ENCODE measurements around the gene MACROD2.

Gene MACROD2

DNA sequence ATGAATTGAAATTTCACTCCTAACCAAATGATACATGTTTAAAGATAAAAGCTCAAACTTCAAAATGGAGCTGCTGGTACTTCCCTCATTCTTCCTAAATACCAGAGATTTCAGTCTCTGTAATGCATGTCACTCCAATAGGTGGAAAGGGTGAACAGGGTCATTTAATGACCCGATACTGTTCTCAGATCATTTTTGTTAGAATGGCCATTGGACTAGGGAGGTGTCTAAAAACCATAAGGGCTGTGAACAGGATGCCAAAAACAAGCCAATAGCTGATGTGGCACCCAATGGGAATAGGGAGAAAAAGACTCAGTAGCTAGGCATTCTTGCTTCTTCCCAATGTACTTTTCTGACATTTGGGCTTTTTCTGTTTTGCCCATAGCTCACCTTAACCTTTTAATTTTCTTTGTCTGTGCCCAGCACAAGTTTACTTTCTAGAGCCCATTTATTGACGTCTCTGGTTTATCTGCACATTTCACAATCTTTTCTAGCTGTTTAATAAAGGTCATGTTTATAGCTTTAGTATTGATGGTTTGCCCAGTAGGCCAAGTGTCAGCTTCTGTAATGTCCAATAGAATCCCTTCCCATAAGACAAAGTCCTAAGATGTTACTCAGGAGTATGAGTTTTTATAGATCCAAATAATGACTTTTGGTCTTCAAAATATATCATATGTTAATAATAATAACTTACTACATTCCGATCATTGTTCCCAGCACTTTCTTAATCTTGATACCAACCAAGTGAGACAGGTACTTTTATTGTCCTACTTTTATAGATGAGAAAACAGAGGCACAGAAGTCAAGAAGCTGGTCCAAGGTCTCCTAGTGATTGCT is 366.4 kb downstream of the MACROD2 start (continued):
- no peak for TF ChIP-seq ZNF518A (tag by site-specific recombination; conservative IDR thresholded peaks at IDR 0.05; ENCODE audit: low read depth)
- TF ChIP-seq HOXC10 (CRISPR knock-in tag; IDR thresholded peaks at IDR 0.05): no peak
- TF ChIP-seq, protein P1, sequence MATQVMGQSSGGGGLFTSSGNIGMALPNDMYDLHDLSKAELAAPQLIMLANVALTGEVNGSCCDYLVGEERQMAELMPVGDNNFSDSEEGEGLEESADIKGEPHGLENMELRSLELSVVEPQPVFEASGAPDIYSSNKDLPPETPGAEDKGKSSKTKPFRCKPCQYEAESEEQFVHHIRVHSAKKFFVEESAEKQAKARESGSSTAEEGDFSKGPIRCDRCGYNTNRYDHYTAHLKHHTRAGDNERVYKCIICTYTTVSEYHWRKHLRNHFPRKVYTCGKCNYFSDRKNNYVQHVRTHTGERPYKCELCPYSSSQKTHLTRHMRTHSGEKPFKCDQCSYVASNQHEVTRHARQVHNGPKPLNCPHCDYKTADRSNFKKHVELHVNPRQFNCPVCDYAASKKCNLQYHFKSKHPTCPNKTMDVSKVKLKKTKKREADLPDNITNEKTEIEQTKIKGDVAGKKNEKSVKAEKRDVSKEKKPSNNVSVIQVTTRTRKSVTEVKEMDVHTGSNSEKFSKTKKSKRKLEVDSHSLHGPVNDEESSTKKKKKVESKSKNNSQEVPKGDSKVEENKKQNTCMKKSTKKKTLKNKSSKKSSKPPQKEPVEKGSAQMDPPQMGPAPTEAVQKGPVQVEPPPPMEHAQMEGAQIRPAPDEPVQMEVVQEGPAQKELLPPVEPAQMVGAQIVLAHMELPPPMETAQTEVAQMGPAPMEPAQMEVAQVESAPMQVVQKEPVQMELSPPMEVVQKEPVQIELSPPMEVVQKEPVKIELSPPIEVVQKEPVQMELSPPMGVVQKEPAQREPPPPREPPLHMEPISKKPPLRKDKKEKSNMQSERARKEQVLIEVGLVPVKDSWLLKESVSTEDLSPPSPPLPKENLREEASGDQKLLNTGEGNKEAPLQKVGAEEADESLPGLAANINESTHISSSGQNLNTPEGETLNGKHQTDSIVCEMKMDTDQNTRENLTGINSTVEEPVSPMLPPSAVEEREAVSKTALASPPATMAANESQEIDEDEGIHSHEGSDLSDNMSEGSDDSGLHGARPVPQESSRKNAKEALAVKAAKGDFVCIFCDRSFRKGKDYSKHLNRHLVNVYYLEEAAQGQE (tag by site-specific recombination; IDR thresholded peaks at IDR 0.05): no peak
- TF ChIP-seq ZBTB21 (tag by site-specific recombination; IDR thresholded peaks at IDR 0.05): no peak
- TF ChIP-seq ZNF791 (tag by site-specific recombination; IDR thresholded peaks at IDR 0.05): no peak
- TF ChIP-seq ZNF561 (tag by site-specific recombination; IDR thresholded peaks at IDR 0.05; ENCODE audit: borderline replicate concordance): no peak
- TF ChIP-seq RBAK (tag by site-specific recombination; IDR thresholded peaks at IDR 0.05): no peak
- TF ChIP-seq ZNF350 (tag by site-specific recombination; IDR thresholded peaks at IDR 0.05): no peak

GRCh38 chr20:14374196-14374595 is 378.9 kb downstream of the MACROD2 start:
- Histone ChIP-seq H3K36me3 (ENCODE audit: control insufficient read depth in 2 of 2, insufficient read depth in 1 of 2, low read length in 2 of 2) (no peaks in the 10 kb centered on the region), H3K27ac (ENCODE audit: extremely low read depth, low read depth, low read length) (no peak overlapping the region), H3K9me3 (ENCODE audit: control insufficient read depth, insufficient read depth, low read depth, low read length) (no peaks in the 10 kb centered on the region), H3K4me3 (ENCODE audit: low read depth, low read length) (no peak overlapping the region), H3K4me1 (ENCODE audit: control insufficient read depth, insufficient read depth, low read length) (peaks cover 5% of the 10 kb centered on the region; the same call in 1 of the 2 replicates)
- CTCF ChIA-PET: no interaction called here
- POLR2A ChIA-PET: no interaction called here
- TF ChIP-seq ZNF112 (tag by site-specific recombination; IDR thresholded peaks at IDR 0.05) (no peak), ZNF626 (tag by site-specific recombination; IDR thresholded peaks at IDR 0.05) (no peak), ZNF354C (tag by site-specific recombination; IDR thresholded peaks at IDR 0.05; ENCODE audit: borderline replicate concordance, low read depth) (no peak), HOXA7 (CRISPR knock-in tag; IDR thresholded peaks at IDR 0.05; ENCODE audit: borderline replicate concordance) (no peak), ZNF776 (tag by site-specific recombination; IDR thresholded peaks at IDR 0.05; ENCODE audit: borderline replicate concordance) (no peak), ZNF416 (tag by site-specific recombination; IDR thresholded peaks at IDR 0.05) (no peak), SP7 (tag by site-specific recombination; IDR thresholded peaks at IDR 0.05) (no peak), ZNF157 (tag by site-specific recombination; IDR thresholded peaks at IDR 0.05) (no peak), ZFP41 (tag by site-specific recombination; IDR thresholded peaks at IDR 0.05; ENCODE audit: borderline replicate concordance) (no peak), GLIS2 (tag by site-specific recombination; IDR thresholded peaks at IDR 0.05) (no peak), ZNF335 (tag by site-specific recombination; conservative IDR thresholded peaks at IDR 0.05) (no peak), ZSCAN5A (tag by site-specific recombination; IDR thresholded peaks at IDR 0.05) (no peak), ZNF843 (tag by site-specific recombination; IDR thresholded peaks at IDR 0.05) (no peak), ZNF18 (tag by site-specific recombination; IDR thresholded peaks at IDR 0.05) (no peak)
- TF ChIP-seq, protein P2, sequence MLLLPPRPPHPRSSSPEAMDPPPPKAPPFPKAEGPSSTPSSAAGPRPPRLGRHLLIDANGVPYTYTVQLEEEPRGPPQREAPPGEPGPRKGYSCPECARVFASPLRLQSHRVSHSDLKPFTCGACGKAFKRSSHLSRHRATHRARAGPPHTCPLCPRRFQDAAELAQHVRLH (tag by site-specific recombination; IDR thresholded peaks at IDR 0.05): no peak
